Subcutaneous abdominal adipose tissue (tissue), 5 donors: ENCODE data around the gene MTMR1.

Experiments
- H3K27ac ChIP-seq: one replicate; pipeline ENCODE4 v1.7.0; 2013; ENCODE audit warnings: low read depth, mild to moderate bottlenecking, inconsistent platforms, low read length, moderate library complexity
- H3K27me3 ChIP-seq, 5 donors: one replicate each; pipeline ENCODE4 v1.7.0; 2013; ENCODE audit warnings: low read length in 5 of 5, inconsistent platforms in 1 of 5; ENCODE audit not compliant: control insufficient read depth in 5 of 5, insufficient read depth in 4 of 5
- H3K36me3 ChIP-seq, 5 donors: one replicate each; pipeline ENCODE4 v1.7.0; 2013; ENCODE audit warnings: low read length in 5 of 5; ENCODE audit not compliant: control insufficient read depth in 5 of 5, insufficient read depth in 5 of 5
- H3K4me1 ChIP-seq, 5 donors: one replicate each; pipeline ENCODE4 v1.7.0; 2013; ENCODE audit warnings: low read length in 5 of 5, mild to moderate bottlenecking in 3 of 5, moderate library complexity in 1 of 5; ENCODE audit not compliant: control insufficient read depth in 5 of 5, insufficient read depth in 5 of 5
- H3K4me3 ChIP-seq, 5 donors: one replicate each; pipeline ENCODE4 v1.7.0; 2013; ENCODE audit warnings: low read length in 5 of 5, low read depth in 1 of 5
- H3K9ac ChIP-seq, 5 donors: one replicate each; pipeline ENCODE4 v1.7.0; 2013; ENCODE audit warnings: low read length in 5 of 5, mild to moderate bottlenecking in 4 of 5, moderate library complexity in 3 of 5
- H3K9me3 ChIP-seq, 5 donors: one replicate each; pipeline ENCODE4 v1.7.0; 2013; ENCODE audit warnings: low read length in 5 of 5; ENCODE audit not compliant: control insufficient read depth in 5 of 5
- donor health status: healthy.
- donor health status: healthy.
- donor health status: healthy.
- donor health status: healthy.
- donor health status: healthy.

Gene MTMR1

DNA sequence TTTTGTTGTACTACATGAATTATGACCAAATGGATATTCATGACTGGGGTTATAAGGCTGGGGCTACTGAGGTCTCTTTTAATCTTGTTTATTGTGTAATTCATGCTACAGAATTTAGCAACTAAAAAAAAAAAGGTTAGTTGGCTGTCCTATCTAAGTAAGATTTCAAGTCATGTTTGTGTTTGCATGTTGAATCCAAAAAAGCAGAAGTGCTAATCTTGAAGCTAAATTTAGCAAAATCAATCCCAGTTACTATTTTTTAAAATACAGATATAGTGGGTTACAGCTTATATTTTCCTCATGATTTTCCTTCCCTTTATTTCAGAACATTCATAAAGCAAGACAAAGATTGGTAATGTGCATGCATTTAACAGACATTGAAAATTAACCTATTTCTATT lies 19.4 kb downstream of the MTMR1 start:
- H3K27me3 ChIP-seq: peaks cover 0 to 3% (median 2%) of the 10 kb centered on the region in 5 donors
- H3K9me3 ChIP-seq: no peaks in the 10 kb centered on the region
- no peak overlapping the region for H3K9ac ChIP-seq

DNA sequence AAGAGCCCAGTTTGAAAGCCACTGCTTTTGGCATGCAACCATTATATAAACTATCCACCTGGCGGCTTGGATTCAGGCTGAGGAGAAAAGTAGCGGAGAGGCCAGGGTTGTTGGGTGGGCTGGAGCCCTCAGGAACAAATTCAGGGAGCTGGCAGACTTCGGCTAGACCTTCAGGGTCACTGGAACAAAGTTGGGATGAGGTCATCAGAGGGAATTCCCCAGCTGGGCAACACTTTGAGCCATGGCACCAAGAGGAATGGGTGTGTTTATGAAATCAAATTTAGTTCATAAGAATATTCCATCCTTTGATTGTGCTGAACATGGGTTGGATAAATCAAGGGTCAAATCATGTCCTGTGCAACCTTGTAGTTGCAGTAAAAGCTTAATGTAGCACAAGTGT lies 22.0 kb downstream of the MTMR1 start:
- Histone ChIP-seq H3K36me3 (peaks cover 0 to 4% (median 0%) of the 10 kb centered on the region in 5 donors), H3K9me3 (no peaks in the 10 kb centered on the region), H3K27ac (no peak overlapping the region), H3K27me3 (peaks cover 0 to 3% (median 2%) of the 10 kb centered on the region in 5 donors), H3K4me3 (no peak overlapping the region), H3K9ac (no peak overlapping the region), H3K4me1 (peaks cover 0 to 6% (median 3%) of the 10 kb centered on the region in 5 donors)

More for the DNA sequence above, 19.4 kb downstream of the MTMR1 start:
- Histone ChIP-seq H3K27ac (no peak overlapping the region), H3K36me3 (no peaks in the 10 kb centered on the region), H3K4me1 (peaks cover 0 to 6% (median 3%) of the 10 kb centered on the region in 5 donors), H3K4me3 (no peak overlapping the region)

DNA sequence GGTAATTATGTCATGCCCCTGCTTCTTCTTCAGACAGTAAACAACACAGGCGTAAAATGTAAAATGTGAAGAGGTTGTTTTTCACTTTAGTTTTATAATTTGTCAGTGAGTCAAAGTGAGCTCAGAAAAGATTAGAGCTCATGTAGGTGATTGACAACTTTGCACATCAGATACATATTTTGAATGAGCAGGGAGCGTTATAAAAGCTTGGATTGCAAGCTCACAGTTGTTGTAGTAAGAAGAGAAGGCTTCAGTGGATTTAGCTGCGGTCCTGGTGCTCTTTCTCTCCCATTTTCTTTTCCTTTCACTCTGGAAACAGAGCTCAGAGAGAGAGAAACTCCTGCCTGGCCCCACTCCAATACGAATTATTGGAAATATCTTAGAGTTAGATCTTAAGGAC lies 26.4 kb downstream of the MTMR1 start:
- peaks cover 0 to 4% (median 0%) of the 10 kb centered on the region in 5 donors for H3K36me3 ChIP-seq
- no peak overlapping the region for H3K9ac ChIP-seq
- no peak overlapping the region for H3K4me3 ChIP-seq
- no peaks in the 10 kb centered on the region for H3K27me3 ChIP-seq
- H3K9me3 ChIP-seq: peaks cover 0 to 4% (median 0%) of the 10 kb centered on the region in 5 donors
- no peak overlapping the region for H3K27ac ChIP-seq
- H3K4me1 ChIP-seq: peaks cover 0 to 6% (median 0%) of the 10 kb centered on the region in 5 donors

DNA sequence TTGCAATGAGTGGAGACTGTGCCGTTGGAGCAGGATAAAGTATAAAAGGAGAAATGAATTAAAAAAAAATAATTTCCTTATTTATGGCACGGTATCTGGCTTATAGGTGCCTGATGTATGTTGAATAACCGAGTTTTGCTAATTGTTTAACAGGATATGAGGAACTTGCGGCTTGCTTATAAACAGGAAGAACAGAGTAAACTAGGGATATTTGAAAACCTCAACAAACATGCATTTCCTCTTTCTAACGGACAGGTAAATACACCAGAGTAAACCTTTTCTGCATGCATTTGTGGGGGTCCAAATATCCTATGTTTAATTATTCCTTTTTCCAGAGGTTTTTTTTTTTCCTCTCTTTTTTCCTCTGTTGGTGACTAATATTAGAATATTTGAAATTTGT lies 36.8 kb downstream of the MTMR1 start:
- Histone ChIP-seq H3K36me3 (peaks cover 15 to 38% (median 25%) of the 10 kb centered on the region in 5 donors), H3K9ac (no peak overlapping the region), H3K4me1 (no peaks in the 10 kb centered on the region), H3K9me3 (no peaks in the 10 kb centered on the region), H3K27ac (no peak overlapping the region), H3K27me3 (no peaks in the 10 kb centered on the region), H3K4me3 (no peak overlapping the region)

DNA sequence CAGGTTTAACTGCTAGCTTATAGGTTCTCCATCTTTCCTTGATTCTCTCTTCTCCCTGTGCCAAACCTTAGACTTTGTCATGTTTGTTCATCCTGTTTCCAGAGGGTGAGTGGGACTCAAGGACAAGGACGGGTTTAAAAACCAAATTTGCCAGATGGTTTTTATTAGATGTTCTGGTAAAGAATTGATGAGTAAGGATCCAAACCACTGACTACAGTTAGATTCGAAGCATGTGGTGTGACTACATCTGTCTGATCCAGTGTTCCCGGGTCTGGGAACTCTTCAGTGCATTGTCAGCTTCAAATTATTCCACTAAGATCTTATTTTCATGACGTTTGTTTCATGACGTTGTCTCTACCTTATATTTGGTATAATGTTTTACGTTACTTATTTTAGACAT lies 37.5 kb downstream of the MTMR1 start:
- H3K27ac ChIP-seq: no peak overlapping the region
- H3K9ac ChIP-seq: no peak overlapping the region
- no peak overlapping the region for H3K4me3 ChIP-seq
- H3K9me3 ChIP-seq: no peaks in the 10 kb centered on the region
- peaks cover 17 to 39% (median 31%) of the 10 kb centered on the region in 5 donors for H3K36me3 ChIP-seq
- H3K4me1 ChIP-seq: no peaks in the 10 kb centered on the region
- peaks cover 0 to under 1% (median 0%) of the 10 kb centered on the region in 5 donors for H3K27me3 ChIP-seq

DNA sequence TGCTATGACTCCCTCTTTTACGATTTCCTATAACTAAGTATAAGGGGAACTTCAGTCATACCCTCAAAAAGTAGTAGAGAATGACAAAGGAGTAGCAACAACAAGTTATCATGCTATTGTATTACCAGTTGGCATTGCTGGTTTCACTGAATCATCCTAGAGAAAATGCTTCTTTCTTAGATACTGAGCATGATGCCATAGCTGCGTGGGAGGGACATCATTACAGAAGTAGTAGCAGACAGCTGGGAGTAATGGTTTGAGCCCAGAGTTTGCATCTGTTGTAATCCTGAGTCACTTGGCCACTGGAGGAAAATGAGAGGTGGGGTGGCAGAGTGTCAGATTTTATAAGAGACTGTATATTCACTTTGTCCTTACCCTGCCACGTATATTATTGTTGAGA lies 38.6 kb downstream of the MTMR1 start:
- no peak overlapping the region for H3K9ac ChIP-seq
- no peaks in the 10 kb centered on the region for H3K9me3 ChIP-seq
- peaks cover 0 to 3% (median 0%) of the 10 kb centered on the region in 5 donors for H3K27me3 ChIP-seq
- H3K36me3 ChIP-seq: peaks cover 27 to 42% (median 34%) of the 10 kb centered on the region in 5 donors
- H3K4me3 ChIP-seq: no peak overlapping the region
- H3K4me1 ChIP-seq: no peaks in the 10 kb centered on the region
- no peak overlapping the region for H3K27ac ChIP-seq

DNA sequence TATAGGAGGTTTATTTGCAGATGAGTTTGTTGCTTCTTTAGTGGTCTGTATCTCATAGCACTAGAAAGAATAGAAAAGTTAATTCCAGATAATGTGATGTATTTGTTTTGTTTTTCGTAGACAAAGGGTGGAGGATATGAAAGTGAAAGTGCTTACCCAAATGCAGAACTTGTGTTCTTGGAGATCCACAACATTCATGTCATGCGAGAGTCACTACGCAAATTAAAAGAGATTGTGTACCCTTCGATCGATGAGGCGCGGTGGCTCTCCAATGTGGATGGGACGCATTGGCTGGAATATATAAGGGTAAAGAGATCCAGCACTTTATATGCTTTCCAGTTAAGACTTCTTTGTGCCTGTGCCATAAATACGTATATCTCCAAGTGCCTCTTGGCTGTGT lies 43.3 kb downstream of the MTMR1 start:
- Histone ChIP-seq H3K9me3 (no peaks in the 10 kb centered on the region), H3K36me3 (peaks cover 19 to 56% (median 45%) of the 10 kb centered on the region in 5 donors), H3K27me3 (peaks cover 0 to 3% (median 0%) of the 10 kb centered on the region in 5 donors), H3K9ac (no peak overlapping the region), H3K4me3 (peak overlapping the region in 3 of 5 donors; percentile 10 to 39 (median 19)), H3K4me1 (no peaks in the 10 kb centered on the region), H3K27ac (no peak overlapping the region)

DNA sequence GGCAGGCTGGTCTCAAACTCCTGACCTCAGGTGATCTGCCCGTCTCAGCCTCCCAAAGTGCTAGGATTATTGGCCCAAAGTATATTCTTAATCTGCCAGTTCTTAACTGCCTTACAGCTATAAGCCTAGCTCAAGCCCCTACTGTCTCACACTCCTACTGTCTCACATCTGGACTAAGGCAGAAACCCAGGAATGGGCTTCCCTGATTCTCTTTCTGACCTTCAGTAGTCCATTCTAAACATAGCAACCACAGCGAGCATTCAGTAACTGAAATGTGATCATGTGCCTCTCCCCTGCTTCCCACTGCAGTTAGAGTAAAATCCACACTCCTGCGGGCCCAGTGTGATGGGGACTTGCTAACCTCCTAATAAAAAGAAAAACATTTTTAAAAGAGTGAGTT lies 58.9 kb downstream of the MTMR1 start:
- peaks cover 0 to 37% (median 14%) of the 10 kb centered on the region in 5 donors for H3K36me3 ChIP-seq
- no peaks in the 10 kb centered on the region for H3K4me1 ChIP-seq
- no peak overlapping the region for H3K4me3 ChIP-seq
- peaks cover 0 to 2% (median 0%) of the 10 kb centered on the region in 5 donors for H3K27me3 ChIP-seq
- no peak overlapping the region for H3K27ac ChIP-seq
- H3K9me3 ChIP-seq: no peaks in the 10 kb centered on the region
- no peak overlapping the region for H3K9ac ChIP-seq

DNA sequence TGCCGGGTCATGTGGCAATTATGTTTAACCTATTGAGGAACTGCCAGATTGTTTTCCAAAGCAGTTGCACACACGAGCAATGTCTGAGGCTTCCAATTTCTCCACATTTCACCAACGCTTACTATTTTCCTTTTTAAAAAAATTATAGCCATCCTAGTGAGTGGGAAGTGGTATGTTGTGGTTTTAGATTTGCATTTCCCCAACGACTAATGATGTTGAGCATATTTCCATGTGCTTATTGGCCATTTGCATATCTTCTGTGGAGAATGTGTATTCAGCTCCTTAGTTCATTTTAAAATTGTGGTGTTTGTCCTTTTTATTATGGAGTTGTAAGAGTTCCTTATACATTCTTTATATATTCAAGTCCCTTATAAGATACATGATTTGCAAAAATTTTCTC lies 60.2 kb downstream of the MTMR1 start:
- Histone ChIP-seq H3K9me3 (no peaks in the 10 kb centered on the region), H3K27me3 (no peaks in the 10 kb centered on the region), H3K9ac (no peak overlapping the region), H3K27ac (no peak overlapping the region), H3K4me3 (no peak overlapping the region), H3K4me1 (no peaks in the 10 kb centered on the region), H3K36me3 (peaks cover 0 to 46% (median 18%) of the 10 kb centered on the region in 5 donors)

DNA sequence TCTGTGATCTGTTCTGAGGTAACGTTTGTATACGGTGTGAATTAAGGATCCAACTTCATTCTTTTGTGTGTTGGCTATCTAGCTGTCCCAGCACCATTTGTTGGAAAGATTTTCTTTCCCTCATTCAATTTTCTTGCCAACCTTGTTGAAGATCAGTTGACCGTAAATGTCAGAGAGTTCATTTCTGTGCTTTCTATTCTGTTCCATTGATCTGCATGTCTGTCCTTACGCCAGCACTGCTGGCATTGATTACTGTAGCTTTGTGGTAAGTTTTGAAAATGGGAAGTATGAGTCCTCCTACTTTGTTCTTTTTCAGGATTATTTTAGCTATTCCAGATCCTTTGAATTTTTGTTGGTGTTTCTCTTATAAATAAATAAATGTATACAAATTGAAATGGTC lies 60.8 kb downstream of the MTMR1 start:
- Histone ChIP-seq H3K9me3 (no peaks in the 10 kb centered on the region), H3K36me3 (peaks cover 0 to 48% (median 18%) of the 10 kb centered on the region in 5 donors), H3K27ac (no peak overlapping the region), H3K27me3 (no peaks in the 10 kb centered on the region), H3K9ac (no peak overlapping the region), H3K4me1 (no peaks in the 10 kb centered on the region), H3K4me3 (no peak overlapping the region)
